SU-DHL-6 (cell line): ENCODE measurements around the gene INF2.

Experiments used
- H2AFZ ChIP-seq: fragments of 200-600 bp; sonication (generic); 2 replicates; pipeline ENCODE4 v1.6.1; 2014; ENCODE audit warnings: low read depth, mild to moderate bottlenecking, moderate library complexity, mixed read lengths, antibody characterized with exemption, low read length; ENCODE audit not compliant: severe bottlenecking
- H3F3A ChIP-seq: fragments of 200-600 bp; shearing (Covaris generic); 2 replicates; pipeline ENCODE4 v1.6.0; 2016; ENCODE audit warnings: antibody characterized with exemption, mild to moderate bottlenecking; ENCODE audit not compliant: insufficient read depth
- H3K27ac ChIP-seq: fragments of 200-600 bp; sonication (generic); 2 replicates; pipeline ENCODE4 v1.5.1; 2016; ENCODE audit warnings: low read depth, mild to moderate bottlenecking, low read length, moderate library complexity, mixed read lengths
- H3K27me3 ChIP-seq: fragments of 200-600 bp; sonication (generic), shearing (Covaris generic); 2 replicates; pipeline ENCODE4 v1.6.0; 2014; ENCODE audit warnings: mild to moderate bottlenecking, low read length
- H3K36me3 ChIP-seq: fragments of 200-600 bp; sonication (generic); 2 replicates; pipeline ENCODE4 v1.6.1; 2014; ENCODE audit warnings: mild to moderate bottlenecking, low read length, mixed read lengths
- H3K4me2 ChIP-seq: fragments of 300-600, 200-600 bp; shearing (Covaris generic), sonication (generic); 2 replicates; pipeline ENCODE4 v1.6.0; 2014; ENCODE audit warnings: low read length, low read depth, mild to moderate bottlenecking; ENCODE audit not compliant: poor library complexity, severe bottlenecking
- H3K4me3 ChIP-seq: fragments of 200-600 bp; sonication (generic); 2 replicates; pipeline ENCODE4 v1.5.1; 2014; ENCODE audit warnings: antibody characterized with exemption, low read length, mild to moderate bottlenecking, mixed read lengths; ENCODE audit not compliant: insufficient read depth, poor library complexity, severe bottlenecking
- H3K79me2 ChIP-seq: fragments of 200-600 bp; sonication (generic); 2 replicates; pipeline ENCODE4 v1.6.1; 2014; ENCODE audit warnings: mild to moderate bottlenecking, low read length, moderate library complexity; ENCODE audit not compliant: insufficient read depth
- H3K9ac ChIP-seq: fragments of 200-600 bp; sonication (generic); 2 replicates; pipeline ENCODE4 v1.7.0; 2014; ENCODE audit warnings: mild to moderate bottlenecking, low read length
- H3K9me2 ChIP-seq: fragments of 200-600 bp; sonication (generic); replicated peaks from 2 replicates; pipeline ENCODE4 v1.6.1; 2014; ENCODE audit warnings: low read length; ENCODE audit not compliant: insufficient read depth
- H3K9me3 ChIP-seq: fragments of 200-600 bp; sonication (generic); 2 replicates; pipeline ENCODE4 v1.6.1; 2014; ENCODE audit warnings: low read length, mixed read lengths; ENCODE audit not compliant: insufficient read depth
- H4K20me1 ChIP-seq: fragments of 200-600 bp; sonication (generic); 2 replicates; pipeline ENCODE4 v1.6.1; 2014; ENCODE audit warnings: low read depth, mild to moderate bottlenecking, antibody characterized with exemption, low read length, moderate library complexity, mixed read lengths
- EZH2phosphoT487 ChIP-seq: fragments of 200-600 bp; sonication (generic), shearing (Covaris generic); conservative IDR thresholded peaks from 2 replicates; pipeline ENCODE4 v1.6.1; 2018; ENCODE audit warnings: mild to moderate bottlenecking, antibody characterized with exemption, low read length, moderate library complexity, mixed read lengths
- TF ChIP-seq, protein P1 (sequence below): fragments of 200-600 bp; sonication (generic); IDR thresholded peaks from one replicate; pipeline ENCODE4 v1.5.1; 2017; ENCODE audit warnings: antibody characterized with exemption, mild to moderate bottlenecking, low read length, moderate library complexity; ENCODE audit not compliant: insufficient read depth, poor library complexity, severe bottlenecking

Gene INF2

GRCh38 chr14:104721505-104722431 is 32.4 kb downstream of the INF2 start:
- no peak for TF ChIP-seq EZH2phosphoT487
- TF ChIP-seq, protein P1, sequence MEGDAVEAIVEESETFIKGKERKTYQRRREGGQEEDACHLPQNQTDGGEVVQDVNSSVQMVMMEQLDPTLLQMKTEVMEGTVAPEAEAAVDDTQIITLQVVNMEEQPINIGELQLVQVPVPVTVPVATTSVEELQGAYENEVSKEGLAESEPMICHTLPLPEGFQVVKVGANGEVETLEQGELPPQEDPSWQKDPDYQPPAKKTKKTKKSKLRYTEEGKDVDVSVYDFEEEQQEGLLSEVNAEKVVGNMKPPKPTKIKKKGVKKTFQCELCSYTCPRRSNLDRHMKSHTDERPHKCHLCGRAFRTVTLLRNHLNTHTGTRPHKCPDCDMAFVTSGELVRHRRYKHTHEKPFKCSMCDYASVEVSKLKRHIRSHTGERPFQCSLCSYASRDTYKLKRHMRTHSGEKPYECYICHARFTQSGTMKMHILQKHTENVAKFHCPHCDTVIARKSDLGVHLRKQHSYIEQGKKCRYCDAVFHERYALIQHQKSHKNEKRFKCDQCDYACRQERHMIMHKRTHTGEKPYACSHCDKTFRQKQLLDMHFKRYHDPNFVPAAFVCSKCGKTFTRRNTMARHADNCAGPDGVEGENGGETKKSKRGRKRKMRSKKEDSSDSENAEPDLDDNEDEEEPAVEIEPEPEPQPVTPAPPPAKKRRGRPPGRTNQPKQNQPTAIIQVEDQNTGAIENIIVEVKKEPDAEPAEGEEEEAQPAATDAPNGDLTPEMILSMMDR = no peak
- Histone ChIP-seq H3K9me2 (no peaks in the 10 kb centered on the region), H3K27me3 (no peaks in the 10 kb centered on the region), H3K4me3 (no peak overlapping the region), H4K20me1 (no peaks in the 10 kb centered on the region), H3K4me2 (no peak overlapping the region), H3K9ac (no peak overlapping the region), H3K79me2 (no peaks in the 10 kb centered on the region), H3K36me3 (no peaks in the 10 kb centered on the region), H3K9me3 (no peaks in the 10 kb centered on the region), H3F3A (no peaks in the 10 kb centered on the region), H3K27ac (no peak overlapping the region), H2AFZ (no peak overlapping the region)

DNA sequence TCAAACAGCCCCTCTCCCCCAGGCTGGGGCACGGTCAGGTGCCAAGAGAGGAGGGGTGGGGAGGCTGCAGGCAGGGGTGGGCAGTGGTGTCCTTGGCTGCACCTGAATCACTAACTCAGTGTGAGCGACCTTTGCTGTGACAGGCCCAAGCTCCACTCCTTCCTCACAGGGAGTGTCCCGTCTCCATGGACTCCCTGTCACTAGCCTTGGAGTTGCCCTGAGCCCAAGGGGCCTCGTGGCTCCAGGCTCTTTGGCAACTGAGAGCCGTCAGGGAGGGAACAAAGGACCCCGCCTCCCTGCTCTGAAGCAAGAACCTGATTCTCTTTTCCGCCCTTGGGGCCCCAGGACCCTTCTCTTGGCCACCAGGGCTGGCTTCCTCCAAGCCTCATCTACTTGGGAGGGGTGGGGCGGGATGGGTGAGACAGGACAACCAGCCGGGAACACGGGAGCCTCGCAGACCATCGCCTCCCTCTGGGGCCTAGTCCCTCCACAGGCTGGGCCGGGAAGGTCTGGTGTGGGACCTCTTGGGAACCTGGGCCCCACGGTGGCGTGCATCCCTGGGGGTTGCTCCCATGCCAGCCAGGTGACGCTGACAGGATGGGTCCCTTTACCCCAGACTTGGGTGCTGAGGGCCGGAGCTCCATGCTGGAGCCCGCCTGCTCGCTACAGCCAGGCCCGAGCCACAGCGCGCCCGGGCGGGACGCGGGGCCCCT is 33.7 kb downstream of the INF2 start:
- Histone ChIP-seq H3K4me3 (no peak overlapping the region), H3K4me2 (peak overlapping the region; percentile 67), H3K36me3 (no peaks in the 10 kb centered on the region), H3F3A (no peaks in the 10 kb centered on the region), H3K9me2 (no peaks in the 10 kb centered on the region), H3K9ac (no peak overlapping the region), H4K20me1 (no peaks in the 10 kb centered on the region), H3K27ac (no peak overlapping the region), H3K79me2 (no peaks in the 10 kb centered on the region), H2AFZ (no peak overlapping the region), H3K9me3 (no peaks in the 10 kb centered on the region), H3K27me3 (no peaks in the 10 kb centered on the region)
- TF ChIP-seq, protein P1 = no peak
- no peak for TF ChIP-seq EZH2phosphoT487

DNA sequence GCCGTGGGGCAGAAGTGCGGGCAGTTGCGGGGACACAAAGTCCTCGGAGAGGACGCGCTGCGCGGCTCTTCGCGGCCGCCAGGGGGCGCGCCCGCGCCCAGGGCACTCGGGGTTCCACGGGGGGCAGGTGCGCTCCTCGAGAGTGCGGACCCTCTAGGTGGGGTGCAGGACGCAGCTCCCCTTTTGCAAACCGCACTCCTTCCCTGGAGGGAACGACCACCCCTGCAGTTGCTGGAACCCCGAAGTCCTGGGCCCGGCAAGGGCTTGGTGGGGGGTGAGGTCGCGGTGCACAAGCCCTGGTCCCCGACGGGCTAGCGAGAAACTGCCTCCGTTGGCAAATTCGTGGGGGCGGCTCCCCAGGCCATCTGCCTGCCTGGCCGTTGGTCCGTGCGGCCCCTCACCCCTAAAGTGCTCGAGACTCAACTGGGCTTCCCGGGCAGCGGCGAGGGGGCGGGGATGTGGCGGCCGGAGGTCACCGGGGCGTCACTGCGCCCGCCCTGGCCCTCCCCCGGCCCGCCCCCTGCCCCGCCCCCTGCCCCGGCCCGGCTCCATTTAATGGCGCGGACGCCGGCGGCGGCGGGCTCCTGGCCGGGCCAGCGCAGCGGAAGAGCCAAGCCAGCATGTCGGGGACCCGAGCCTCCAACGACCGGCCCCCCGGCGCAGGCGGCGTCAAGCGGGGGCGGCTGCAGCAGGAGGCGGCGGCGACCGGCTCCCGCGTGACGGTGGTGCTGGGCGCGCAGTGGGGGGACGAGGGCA is 34.4 kb downstream of the INF2 start, which contains the start of gene ADSS1:
Gene ADSS1 (plus strand): TSS at position 579 of the 756 bp plus-strand sequence. CDS start 42 bp downstream, at position 621.
- H2AFZ ChIP-seq = peak within 1 kb of the TSS; percentile 68
- H3K27ac ChIP-seq = no peak within 1 kb of the TSS

More for the DNA sequence above, 34.4 kb downstream of the INF2 start, which contains the start of gene ADSS1:
- H3F3A ChIP-seq = no peaks in the 10 kb centered on the region
- peak within 1 kb of the TSS; percentile 45; the same call in 1 of the 2 replicates for H3K9ac ChIP-seq
- no peaks in the 10 kb centered on the region for H3K27me3 ChIP-seq
- H3K9me3 ChIP-seq = no peaks in the 10 kb centered on the region
- H3K36me3 ChIP-seq = no peaks in the 10 kb centered on the region
- no peaks in the 10 kb centered on the region for H4K20me1 ChIP-seq
- H3K4me3 ChIP-seq = peak within 1 kb of the TSS; percentile 56
- peak within 1 kb of the TSS; percentile 67 for H3K4me2 ChIP-seq
- no peaks in the 10 kb centered on the region for H3K79me2 ChIP-seq
- H3K9me2 ChIP-seq = no peaks in the 10 kb centered on the region
- TF ChIP-seq EZH2phosphoT487 = no peak
- TF ChIP-seq, protein P1 = peak; percentile 94
